NCI-H2196 treated with DMSO at 0.1 percent for 48 hours (cell line): ENCODE results near the gene PTPRN2.

Experiments used
- DNase-seq: peaks from one replicate; lab custom pipeline; 2025; ENCODE audit not compliant: unreplicated experiment; lab: John Stamatoyannopoulos, UW

PTPRN2 gene

DNA sequence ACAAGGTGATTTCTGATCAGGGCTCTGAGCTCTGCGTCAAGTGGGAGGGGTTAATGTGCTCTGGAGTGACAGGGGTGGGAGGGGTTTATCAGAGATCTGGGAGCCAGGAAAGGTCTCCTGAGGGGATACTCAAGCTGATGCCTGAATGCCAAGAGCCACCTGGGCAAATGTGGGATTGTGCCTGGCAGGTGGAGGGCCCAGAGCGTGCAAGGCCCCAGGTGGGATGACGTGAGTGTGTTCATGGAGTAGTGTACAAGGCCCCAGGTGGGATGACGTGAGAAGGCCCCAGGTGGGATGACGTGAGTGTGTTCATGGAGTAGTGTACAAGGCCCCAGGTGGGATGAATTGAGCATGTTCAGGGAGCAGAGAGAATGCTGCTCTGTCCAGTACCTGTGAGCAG lies 610.3 kb downstream of the PTPRN2 start:
- DNase-seq = no peak

DNA sequence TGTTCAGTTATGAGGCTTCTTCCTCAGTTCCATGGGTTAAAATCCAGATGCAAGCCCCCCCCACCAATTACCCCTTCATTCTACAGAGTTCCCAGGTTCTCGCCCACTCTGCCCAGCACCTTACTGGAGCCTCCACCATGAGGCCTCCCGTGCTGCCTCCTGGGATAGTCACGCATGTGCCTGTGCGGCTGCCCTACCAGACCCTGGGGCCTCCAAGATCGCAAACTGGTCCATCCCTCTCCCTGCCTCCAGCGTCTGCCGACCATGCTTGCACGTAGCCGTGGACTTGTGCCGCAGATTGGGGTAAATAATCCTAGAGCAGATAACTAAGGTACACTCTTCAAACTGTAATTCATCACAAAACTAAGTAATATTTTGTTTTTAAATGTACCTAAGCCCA lies 611.2 kb downstream of the PTPRN2 start:
- DNase-seq = no peak

DNA sequence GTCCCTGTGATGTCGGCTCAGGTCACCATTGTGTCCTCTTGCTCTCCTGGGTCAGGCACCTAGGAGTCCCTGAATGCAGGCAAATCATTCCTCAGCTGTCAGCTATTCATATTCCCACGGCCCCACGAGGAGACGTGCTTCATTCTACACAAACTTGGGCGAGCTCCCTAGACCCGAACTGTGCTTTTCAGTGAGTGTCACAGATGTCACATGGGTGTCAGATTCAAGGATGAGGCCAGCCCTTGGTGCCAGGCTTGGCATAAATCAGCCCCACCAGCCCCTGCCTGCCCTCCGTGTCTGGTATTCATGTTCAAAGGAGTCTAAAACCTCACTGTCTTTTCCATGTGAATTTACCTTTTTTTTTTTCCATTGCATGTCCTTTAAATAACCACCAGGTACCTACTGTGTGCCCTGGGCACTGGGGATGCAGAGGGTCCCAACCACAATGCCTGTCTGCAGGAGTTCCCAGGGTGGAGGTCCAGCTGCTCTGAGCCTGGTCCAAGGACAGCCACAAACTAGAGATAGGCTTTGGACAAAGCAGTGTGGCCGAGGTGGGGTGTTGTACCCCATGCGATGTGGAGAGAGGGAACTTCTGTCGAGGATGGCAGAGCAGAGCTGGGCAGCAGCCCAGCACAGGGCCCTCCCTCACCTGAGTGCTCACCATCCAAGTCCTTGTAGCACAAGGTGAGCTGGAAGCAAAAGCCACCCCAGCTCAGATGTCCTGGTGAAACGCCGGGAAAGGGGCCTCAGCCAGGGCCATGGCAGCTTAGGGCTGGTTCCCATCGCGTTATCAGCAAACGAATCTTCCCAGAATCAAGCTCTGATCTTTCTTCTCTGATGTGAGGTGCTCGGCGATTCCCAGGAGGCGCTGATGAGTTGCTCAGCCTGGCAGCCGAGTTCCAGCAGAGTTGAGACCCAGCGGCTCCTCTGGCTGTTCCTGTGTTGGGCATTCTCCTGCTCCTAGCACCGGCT lies 611.9 kb downstream of the PTPRN2 start:
- DNase-seq = no peak

DNA sequence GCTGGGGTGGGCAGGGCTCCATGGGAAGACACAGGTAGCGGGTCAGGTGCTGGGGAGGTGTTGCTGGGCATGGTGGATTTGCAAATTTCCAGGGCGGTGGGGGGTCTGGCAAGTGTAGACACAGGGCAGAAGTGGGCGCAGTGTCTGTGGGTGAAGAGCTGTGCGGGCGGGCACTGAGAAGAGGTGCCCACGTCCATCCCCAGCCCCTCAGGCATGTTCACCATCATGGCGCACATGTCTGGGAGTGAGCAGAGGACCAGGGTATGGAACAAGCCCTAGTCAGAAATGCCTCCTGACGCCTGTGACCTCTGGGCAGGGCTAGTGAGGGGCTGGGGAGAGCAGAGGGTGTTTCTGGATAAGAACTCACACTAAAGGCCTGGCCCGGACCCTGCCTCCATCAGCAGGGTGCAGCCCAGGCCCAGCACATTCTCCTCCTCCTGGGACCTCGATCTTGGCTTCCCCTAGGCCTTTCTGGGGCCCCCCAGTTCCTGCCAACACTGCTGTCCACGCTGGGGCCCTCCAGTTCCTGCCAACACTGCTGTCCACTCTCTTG lies 612.9 kb downstream of the PTPRN2 start:
- no peak for DNase-seq

DNA sequence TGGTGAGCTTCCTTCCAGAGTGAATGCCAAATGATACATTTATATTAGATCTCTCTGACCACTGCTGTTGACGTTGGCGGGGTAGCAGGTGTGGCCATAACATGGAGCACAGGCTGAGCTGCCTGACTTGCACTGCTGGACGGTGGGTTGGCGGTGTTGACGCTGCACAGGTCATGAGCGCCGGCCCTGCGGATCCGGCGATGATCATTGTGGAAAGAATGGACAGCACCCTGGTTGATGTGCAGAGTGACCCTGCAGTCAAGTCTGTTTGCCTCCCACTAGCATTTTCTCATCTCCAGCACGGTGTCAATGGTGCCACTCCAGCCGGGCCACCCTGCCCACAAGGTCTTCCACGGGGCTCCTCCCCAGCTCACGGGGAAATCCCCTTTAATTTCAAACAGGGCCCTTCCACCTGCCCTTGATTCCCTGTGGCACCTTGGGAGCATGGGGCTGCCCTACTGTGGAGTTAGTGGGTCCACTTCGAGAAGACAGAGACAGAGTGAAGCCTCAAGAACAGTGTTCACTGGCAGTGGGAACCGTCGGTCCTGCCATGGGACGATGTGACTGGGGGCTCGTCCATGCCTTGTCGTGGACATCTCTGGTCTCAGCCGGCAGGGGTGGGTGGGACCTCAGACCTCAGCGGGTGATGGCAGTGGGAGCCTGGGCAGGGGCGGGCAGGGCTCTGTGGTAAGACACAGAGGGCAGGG lies 613.5 kb downstream of the PTPRN2 start:
- DNase-seq = no peak

DNA sequence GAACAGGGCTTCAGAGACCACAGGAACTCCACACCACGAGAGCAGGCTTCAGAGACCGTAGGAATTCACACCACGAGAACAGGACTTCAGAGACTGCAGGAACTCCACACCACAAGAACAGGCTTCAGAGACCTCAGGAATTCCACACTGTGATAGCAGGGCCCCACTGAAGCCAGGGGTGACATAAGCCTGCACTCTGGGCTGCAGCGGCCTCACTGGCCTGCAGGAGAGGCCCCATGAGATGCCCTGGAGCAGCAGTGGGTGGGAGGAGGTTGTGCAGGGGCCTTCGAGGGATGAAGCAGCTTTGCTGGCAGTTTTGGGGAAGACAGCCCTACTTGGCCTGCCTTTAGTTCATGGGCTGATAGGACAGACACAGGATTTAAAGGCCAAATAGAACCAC lies 614.7 kb downstream of the PTPRN2 start:
- DNase-seq = no peak

DNA sequence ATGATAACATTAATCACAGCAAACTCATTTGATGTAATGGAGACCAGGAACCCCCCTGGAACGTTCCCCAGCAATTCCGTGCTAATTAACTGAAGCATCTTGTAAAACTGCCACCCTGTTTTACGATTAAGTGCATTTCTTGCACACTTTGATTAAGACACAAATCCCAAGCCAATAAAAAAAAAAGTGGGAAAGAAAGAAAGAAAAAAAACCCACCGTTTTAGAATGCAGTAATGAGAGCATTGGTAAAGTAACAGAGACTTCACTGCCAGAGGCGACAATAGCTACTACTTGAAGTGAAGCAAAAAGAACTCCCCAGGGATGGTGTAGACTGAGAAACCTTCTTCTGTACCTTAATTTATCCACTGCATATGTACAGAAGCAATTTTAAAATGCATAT lies 616.1 kb downstream of the PTPRN2 start:
- DNase-seq = no peak

DNA sequence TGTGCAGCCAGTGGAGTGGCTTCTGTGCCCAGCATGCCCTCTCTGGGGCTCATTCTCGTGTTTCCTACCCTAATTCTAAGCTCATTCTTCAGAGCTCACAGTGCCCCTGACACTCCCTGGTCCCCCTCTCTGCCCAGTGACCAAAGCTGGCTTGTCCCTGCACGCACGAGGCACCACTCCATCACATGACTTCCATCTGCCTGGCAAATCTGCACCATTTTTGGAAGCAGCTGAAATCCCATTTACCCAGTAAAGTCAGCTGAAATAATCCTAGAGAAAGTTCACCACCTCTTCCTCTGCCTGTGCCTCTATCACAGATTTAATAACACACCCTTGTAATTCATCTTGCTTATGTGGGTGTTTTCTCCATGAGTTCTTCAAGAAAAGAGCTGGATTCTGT lies 616.9 kb downstream of the PTPRN2 start:
- no peak for DNase-seq

DNA sequence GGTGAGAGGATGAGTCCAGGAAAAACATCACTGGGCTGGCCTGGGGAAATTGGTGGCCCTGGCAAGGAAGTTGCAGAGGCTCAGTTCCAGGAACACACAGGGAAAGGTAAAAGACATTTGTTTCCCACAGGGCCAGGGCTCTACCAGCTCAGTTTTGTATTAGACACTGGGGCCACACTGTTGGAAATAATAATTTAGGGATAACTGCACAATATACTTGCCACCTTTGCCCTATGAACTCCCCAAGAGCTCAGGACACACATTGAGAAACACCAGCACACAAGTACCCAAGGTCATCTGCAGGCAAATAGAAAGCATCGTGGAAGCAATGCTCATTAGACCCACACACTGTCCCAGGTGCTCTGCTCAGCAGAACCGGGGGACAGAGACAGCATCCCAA lies 617.6 kb downstream of the PTPRN2 start:
- DNase-seq = no peak

DNA sequence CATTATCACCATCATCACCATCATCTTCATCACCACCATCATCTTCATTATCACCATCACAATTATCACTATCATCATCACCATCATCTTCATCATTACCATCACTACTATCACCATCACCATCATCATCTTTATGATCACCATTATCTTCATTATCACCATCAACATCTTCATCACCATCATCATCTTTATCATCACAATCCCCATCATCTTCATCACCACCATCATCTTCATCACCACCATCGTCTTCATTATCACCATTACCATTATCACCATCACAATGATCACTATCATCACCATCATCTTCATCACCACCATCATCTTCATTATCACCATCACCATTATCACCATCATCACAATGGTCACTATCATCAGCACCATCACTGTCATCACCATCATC lies 621.1 kb downstream of the PTPRN2 start:
- no peak for DNase-seq

DNA sequence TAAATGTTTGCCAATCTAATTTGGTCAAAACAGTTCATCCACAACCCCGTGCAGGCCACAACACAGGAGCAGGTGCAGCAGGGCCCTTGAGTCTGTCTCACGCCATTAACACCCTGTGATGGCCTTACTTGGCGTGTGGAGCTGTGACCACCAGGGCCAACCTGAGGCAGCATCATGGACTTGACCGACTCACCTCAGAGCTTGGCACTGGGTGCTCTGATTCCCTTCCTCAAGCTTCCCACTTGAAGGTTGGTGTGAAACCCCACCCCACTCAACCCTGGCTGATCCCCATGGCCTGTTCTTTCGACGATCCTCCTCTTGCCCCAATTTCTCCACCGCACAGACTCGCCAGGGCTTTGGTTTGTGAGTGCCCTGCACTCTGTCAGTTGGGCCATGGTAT lies 623.1 kb downstream of the PTPRN2 start:
- DNase-seq = no peak

DNA sequence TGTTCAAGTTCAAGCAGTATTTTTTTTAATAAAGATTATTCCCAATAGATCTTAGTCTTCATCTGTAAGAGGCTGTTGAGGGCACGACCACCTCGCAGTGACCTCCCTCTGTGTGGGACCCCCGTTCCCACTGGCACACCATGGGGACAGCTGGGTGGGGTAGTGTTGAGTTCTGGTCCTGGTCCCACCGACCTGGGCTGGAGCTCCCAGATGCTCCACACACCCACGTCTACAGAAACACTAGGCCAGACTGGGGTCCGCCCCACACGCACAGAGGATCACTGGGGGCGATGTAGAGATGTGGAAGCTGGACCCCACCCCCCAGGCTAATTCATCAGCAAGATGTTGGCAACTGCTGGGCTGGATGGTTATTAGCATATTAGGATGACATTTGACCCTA lies 623.6 kb downstream of the PTPRN2 start:
- DNase-seq = no peak

DNA sequence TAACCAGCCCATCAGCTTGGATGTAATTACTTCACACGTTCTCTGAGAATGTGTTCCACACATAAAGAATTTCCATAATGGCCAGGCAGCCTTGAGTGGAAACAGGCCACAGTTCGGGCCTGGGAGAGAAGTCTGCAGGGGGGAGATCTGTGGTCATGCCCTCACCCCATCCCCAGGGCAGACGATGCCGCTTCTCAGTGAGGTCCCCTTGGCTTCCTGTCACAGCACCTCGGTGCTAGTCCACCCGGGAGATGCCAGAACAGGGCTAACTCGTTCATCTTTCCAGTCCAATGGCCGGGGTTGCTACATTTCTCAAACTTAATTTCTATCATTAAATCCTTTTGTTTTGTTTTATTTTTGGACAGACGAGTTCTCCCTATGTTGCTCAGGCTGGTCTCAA lies 624.1 kb downstream of the PTPRN2 start:
- DNase-seq = no peak

DNA sequence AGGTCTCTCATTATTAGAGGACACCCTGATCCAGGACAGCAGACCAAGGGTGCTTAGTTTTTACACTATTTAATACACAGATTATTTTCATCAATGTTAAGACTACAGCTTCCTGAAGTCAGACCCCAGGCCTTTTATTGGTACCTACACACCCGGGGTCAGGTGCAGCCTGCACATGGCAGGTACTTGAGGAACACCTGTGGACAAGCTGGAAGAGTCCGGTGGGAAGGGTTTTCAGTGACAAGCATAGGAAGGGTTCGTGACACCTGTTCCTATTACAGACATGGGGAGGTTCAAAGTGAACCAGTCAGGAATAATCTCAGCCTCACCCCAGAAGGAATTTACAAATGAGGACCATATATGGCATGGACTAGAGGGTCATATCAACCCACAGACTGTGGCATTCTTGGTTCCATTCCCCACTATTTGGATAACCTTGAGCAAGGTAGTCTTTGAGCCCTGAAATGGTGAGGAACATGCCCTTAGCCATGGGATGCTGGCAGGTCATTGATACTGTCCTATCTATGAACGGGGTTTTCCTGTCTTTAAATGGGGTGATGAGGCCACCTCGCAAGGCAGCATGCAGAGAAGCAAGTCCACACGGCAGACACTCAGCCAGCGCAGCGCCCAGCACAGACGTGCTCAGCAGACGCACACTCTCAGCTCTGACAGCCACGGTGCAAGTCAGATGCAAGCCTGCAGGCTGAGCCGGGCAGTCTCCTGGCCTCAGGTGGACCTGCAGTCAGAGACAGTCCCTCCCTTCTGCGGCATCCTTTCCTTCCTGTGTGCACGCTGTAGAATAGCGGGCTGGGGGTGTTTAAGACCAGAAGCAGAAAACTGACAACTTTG lies 624.9 kb downstream of the PTPRN2 start:
- no peak for DNase-seq

DNA sequence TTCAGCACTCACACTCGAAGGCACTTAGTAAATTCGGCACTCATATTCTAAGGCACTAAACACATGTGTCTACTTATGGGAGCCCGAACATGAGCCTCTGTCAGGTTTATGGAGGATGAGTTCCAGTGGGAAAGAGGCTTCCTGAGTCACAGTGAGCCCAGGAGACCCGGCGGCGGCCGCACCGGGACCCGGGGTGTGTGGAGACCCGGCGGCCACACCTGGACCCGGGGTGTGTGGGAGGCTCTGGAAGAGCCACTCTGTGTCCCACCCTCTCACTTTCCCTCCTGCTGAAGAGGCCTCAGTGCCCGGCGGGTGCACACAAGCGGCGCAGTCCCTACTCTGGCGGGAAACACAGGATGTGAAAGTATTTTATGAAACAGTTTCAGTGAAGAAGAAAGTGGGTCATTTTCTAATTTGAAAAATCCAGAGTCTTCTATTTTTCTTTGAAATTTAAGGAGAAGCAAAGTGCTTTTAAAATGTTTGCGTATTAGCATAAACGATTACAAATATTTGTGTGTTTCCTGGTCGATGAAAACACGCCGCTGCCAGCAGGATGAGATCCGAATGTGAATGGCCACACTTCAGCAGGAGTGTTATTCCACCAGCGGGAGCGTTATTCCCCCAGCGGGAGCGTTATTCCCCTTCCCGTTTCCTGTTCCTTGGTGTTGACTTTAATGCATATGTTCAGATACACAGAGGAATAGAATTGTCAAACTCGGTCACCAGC lies 625.7 kb downstream of the PTPRN2 start:
- no peak for DNase-seq

DNA sequence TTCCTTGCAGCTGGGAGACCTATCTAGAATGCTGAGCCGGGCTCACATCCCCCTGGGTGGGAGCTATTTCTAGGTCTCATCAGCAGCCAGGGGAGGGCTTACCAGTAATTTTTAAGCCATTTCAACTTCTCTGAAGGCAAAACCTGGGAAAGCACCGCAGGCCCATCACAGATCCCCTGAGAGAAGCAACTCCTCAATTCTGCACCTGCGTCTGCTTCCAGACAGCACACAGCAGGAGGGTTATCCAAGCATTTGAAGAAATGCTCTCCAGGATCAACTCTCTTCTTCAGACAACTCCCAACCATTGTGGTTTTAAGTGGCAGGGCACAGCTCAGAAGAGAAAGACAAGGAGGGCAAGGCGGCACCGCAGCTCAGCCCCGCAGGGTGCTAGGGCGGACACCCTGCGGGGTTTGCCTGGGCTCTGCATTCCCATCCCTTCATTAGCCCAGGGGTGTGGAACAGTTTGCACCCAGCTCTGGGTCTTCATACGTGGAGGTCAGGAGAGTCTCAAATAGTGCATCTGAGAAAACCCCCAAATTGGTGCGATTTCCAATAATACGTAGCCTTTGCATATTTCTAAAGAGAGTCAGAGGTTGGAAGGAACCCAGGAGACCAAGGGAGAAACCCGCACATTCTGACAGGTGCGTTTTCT lies 632.1 kb downstream of the PTPRN2 start:
- no peak for DNase-seq

DNA sequence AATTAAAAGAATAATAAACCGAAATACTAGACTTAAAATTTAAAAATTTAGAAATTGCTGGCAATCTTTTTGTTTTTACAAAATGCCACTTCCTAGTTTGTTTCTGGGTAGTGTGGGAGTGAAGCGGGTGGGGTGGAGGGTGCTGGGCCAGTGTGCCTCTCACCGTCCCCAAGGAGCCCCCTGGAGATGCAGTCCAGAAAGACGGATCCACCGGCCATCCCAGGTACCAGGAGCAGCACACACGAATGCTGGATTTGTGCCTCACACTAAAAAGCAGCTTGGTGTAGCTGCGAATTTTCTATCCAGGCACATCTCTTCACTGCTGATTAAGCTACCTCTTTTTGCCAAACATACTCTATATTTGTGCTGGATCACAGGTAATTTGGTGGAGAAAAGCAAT lies 632.7 kb downstream of the PTPRN2 start:
- no peak for DNase-seq

DNA sequence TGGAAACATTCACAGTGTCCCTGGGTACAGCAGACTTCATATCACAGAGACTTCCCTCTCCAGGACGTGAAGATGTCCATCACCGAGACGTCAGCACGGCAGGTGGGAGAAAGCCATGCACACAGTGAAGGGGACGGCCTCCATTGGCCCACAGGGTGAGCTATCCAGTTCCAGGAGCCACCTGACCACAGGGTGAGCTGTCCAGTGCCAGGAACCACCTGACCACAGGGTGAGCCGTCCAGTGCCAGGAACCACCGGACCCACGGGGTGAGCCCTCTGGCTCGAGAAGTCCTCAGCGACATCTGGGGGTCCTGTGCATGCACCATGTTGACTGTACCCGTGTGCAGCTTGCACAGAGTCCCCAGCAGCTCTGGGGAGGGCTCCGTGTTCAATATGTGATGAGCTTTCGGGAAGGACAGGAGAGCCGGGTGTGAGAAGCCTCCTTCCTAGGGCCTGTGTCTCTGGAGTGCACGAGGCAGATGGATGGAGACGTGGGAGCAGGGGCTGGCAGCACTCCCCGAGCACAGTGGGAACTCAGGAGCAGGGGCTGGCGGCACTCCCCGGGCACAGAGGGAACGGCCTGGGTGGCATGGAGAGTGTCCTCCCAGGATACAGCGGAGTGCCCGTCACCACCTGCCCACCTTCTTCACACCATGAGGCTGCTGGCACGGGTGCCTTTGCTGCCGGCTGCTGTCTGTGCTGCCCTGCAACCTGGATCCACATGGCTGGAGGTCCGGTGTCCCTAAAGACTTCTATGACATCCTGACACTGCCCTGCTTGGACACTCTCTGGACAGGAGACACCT lies 634.6 kb downstream of the PTPRN2 start:
- no peak for DNase-seq

DNA sequence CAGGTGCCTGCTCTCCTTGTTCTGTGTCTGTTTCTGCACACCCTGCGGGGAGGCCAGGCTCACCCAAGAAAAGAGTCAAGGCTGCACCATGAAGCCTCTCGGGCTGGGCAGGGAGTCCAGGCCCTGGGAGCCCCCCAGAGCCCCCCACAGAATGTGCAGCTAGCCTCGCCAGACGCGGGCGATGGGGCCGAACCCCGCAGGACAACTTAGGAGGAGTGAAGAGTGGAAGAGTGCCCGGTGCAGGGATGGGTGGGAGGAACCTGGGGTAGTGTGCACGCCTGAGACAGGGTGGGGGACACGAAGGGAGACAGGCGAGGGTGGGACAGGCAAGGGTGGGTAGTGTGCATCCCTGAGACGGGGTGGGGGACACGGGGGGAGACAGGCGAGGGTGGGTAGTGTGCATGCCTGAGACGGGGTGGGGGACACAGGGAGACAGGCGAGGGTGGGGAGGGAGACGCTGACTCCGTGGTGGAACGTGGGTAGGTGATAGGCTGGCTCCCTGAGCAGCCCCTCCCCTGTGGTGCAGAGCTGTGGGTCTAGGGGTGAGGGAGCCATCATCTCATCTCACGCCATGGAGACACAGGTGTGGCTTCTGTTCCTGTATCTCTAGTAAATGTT lies 635.5 kb downstream of the PTPRN2 start:
- no peak for DNase-seq
